Psoas muscle (tissue), 8 donors: ENCODE data around the gene TMEM50A. TPM values are rescaled to one million over a fixed set of nuclear protein-coding genes. Genes with fewer than 3 reads are reported as not detected.
A peak's percentile ranks its signal among the peaks of the same experiment; 100 is the strongest.
"Not testable (repeated sequence)": the region's sequence is repeated elsewhere in the genome, so short reads cannot be mapped to it uniquely, and the experiment has no call there.

Source experiments
- ATAC-seq, 4 donors: fragments of 200-7000 bp; cut with Tn5 transposase; one replicate each; pipeline ENCODE4 v1.9.1; 2020; ENCODE audit warnings: moderate library complexity in 3 of 4, mild to moderate bottlenecking in 2 of 4
- DNase-seq, 2 donors: peaks; one replicate each; pipeline ENCODE4 v3.0.0-alpha.2; 2020
- H3K27ac ChIP-seq: fragments of 200-600 bp; one replicate; pipeline ENCODE4 v1.8.0; 2022
- H3K27me3 ChIP-seq, 3 donors: fragments of 200-600 bp in 1 of 3; one replicate each; pipeline versions ENCODE4 v1.6.1 to v1.8.0; 2013 to 2022; ENCODE audit warnings: low read length in 2 of 3, mild to moderate bottlenecking in 2 of 3, moderate library complexity in 1 of 3; ENCODE audit not compliant: insufficient read depth in 3 of 3
- H3K36me3 ChIP-seq, 2 donors: fragments of 200-600 bp in 1 of 2; one replicate each; pipeline versions ENCODE4 v1.6.1 to v1.8.0; 2013 to 2022; ENCODE audit warnings: low read depth in 1 of 2, mild to moderate bottlenecking in 1 of 2, moderate library complexity in 1 of 2; ENCODE audit not compliant: insufficient read depth in 1 of 2
- H3K4me1 ChIP-seq: fragments of 200-600 bp; one replicate; pipeline ENCODE4 v1.8.0; 2022
- H3K4me3 ChIP-seq: fragments of 200-600 bp; one replicate; pipeline ENCODE4 v1.8.0; 2022; ENCODE audit warnings: mild to moderate bottlenecking
- H3K9me3 ChIP-seq: fragments of 200-600 bp; one replicate; pipeline ENCODE4 v1.8.0; 2022
- WGBS, 3 donors: extraction: QIAGEN DNeasy Blood & Tissue Kit; methylation state at CpG; one replicate each; pipeline versions ENCODE4 v1.1.6 to v1.1.7; 2013; 5-methylcytosine and 5-hydroxymethylcytosine counted together
- intact Hi-C, 2 donors: fragments of 100-400 bp; cut with DNase I; formaldehyde crosslinking; loops; one replicate each; pipeline versions ENCODE4 v1.11.0 to v1.14.2; 2022
- polyA plus RNA-seq, 3 donors: library from polyadenylated mRNA; stranded (reverse); fragments of 200-250 nt; gene quantifications; one replicate each; pipeline ENCODE4 v1.2.3, GENCODE V29; 2013
- total RNA-seq, 4 donors: library from RNA; stranded (reverse); fragmentation: NEBNext Ultra II Directional in 2 of 4; extraction: Animal tissue kit (Norgen Biotek cat#: 25700) in 2 of 4; gene quantifications; one replicate each; pipeline versions ENCODE4 v1.2.1 to v1.2.4, GENCODE V29; 2021 to 2023
- TF ChIP-seq, protein P1 (sequence below): fragments of 200-600 bp; IDR thresholded peaks from one replicate; pipeline ENCODE4 v1.8.0; 2022; ENCODE audit warnings: antibody characterized with exemption
- donor health status: healthy with polysubstance abuse.
- donor health status: DM: no; HTN: no; CAD: no; lungs with moderate emphysema.
- donor health status: Bipolar disorder and iron deficiency.
- donor health status: healthy.
- donor health status: DM: yes; HTN: yes; CAD: no.
- donor health status: DM: no; HTN: no; CAD: no.
- donor health status: DM: no; HTN: no; CAD: no.
- donor health status: DM: yes; HTN: yes; CAD: no.

TMEM50A gene
- total and polyA plus RNA-seq, 7 donors, result 37.0 to 68.1 (median 44.1) TPM

DNA sequence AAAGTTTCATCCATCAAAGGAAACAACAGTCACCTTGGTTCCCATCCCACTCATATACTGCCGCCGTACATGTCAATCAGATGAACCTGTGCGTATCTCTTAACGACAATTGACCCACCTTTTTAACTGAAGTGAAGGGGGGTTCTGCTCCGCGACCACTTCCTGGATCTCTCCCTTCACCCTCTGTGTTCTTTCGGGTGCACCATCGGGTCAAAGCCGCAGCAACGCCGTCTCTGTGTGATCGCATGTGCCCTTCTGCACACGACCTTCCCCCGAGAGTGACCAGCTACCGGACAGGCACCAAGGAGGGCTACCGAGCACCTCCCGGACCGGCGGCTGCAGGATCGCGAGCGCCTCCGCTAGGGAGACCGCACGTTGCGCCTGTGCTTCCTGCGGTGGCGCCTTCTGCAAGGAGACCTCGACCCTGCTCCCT is 1.2 kb upstream of the TMEM50A start:
- Histone ChIP-seq H3K4me3 (peak overlapping the region; percentile 87), H3K4me1 (peaks cover 21% of the 10 kb centered on the region), H3K27ac (peak overlapping the region; percentile 60)
- not testable (repeated sequence) for H3K27me3 ChIP-seq, H3K9me3 ChIP-seq, H3K36me3 ChIP-seq
- 0% methylated on average over 12 to 26 of the region's 29 CpGs for WGBS, 3 donors
- intact Hi-C loops, result loop anchor here in 1 of 2 donors (5.0 kb wide), 1 partner anchor 95 kb away; no protein-coding TSS in a partner anchor
- ATAC-seq, result peak; percentile 68 to 80 (median 76)
- peak; percentile 45 to 72 for DNase-seq

DNA sequence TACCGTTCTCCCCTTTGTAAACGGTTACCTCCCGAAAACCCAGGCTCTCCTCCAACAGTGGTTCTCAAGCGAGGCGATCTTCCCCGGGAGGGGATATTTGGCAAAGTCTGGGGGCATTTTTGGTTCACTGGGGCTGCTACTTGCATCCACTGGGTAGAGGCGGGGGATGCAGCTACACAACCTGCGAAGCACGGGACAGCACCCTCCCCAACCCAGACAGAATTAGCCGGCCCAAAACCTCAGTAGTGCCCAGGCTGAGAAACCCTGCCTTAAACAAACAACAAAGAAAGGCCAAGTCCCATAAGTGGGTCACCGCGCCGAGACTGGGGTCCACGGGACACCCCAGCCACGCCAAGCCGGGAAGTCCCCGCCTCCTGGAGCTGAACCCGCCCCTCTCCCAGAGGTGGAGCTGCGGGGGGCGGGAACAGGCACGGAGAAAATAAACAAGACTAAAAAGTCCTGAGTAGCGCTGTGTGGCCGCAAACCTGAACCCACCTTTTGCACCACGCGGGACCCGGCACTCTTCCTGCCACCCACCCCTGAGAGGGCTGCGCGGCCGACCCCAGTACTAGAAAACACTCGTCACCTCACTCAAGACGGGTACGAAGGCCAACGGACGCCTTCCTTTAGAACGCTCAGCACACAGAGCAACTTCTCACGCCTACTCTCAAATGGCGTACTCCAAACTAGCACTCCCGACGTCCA is 499 bp upstream of the TMEM50A start:
- peaks cover 21% of the 10 kb centered on the region for H3K4me1 ChIP-seq
- not testable (repeated sequence) for DNase-seq

DNA sequence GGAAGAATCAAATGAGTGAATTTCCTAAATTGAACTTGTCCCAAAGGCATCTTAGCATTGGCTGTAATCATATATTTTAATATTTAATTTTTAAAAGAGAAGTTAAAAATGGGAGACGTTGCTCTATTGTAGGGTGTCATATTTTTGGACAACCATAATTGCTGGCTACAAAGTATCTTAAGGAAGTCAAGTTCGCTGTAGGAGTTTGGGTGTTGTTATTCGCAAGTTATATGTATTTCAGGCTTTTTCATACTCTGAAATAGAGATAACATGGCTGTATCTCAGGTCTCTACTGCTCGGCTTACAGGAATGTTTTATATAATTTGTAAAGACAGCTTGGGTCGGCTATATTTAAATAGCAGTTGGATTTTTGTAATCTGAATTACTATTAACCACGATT is 852 bp downstream of the TMEM50A start:
- no peaks in the 10 kb centered on the region for H3K9me3 ChIP-seq
- H3K4me1 ChIP-seq, result peaks cover 26% of the 10 kb centered on the region
- intact Hi-C loops, result loop anchor here in 1 of 2 donors (5.0 kb wide), 1 partner anchor 97 kb away; no protein-coding TSS in a partner anchor
- H3K4me3 ChIP-seq, result peak overlapping the region; percentile 98
- DNase-seq, result no peak
- H3K36me3 ChIP-seq, result no peaks in the 10 kb centered on the region
- ATAC-seq, result no peak
- H3K27me3 ChIP-seq, result no peaks in the 10 kb centered on the region
- WGBS, 3 donors, result 0 to 1% (median 1%) methylated on average over 6 of the region's 6 CpGs
- H3K27ac ChIP-seq, result peak overlapping the region; percentile 99
- TF ChIP-seq, protein P1, sequence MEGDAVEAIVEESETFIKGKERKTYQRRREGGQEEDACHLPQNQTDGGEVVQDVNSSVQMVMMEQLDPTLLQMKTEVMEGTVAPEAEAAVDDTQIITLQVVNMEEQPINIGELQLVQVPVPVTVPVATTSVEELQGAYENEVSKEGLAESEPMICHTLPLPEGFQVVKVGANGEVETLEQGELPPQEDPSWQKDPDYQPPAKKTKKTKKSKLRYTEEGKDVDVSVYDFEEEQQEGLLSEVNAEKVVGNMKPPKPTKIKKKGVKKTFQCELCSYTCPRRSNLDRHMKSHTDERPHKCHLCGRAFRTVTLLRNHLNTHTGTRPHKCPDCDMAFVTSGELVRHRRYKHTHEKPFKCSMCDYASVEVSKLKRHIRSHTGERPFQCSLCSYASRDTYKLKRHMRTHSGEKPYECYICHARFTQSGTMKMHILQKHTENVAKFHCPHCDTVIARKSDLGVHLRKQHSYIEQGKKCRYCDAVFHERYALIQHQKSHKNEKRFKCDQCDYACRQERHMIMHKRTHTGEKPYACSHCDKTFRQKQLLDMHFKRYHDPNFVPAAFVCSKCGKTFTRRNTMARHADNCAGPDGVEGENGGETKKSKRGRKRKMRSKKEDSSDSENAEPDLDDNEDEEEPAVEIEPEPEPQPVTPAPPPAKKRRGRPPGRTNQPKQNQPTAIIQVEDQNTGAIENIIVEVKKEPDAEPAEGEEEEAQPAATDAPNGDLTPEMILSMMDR, result no peak

More for the DNA sequence above, 499 bp upstream of the TMEM50A start:
- ATAC-seq, result peak; percentile 72 to 83 (median 74)
- intact Hi-C loops, result loop anchor here in 1 of 2 donors (5.0 kb wide), 1 partner anchor 95 kb away; no protein-coding TSS in a partner anchor
- 1 to 3% (median 1%) methylated on average over 12 to 22 of the region's 39 CpGs for WGBS, 3 donors
- Histone ChIP-seq H3K4me3 (peak overlapping the region; percentile 98), H3K27ac (peak overlapping the region; percentile 99)
- H3K36me3 ChIP-seq, H3K27me3 ChIP-seq, H3K9me3 ChIP-seq: not testable (repeated sequence)

DNA sequence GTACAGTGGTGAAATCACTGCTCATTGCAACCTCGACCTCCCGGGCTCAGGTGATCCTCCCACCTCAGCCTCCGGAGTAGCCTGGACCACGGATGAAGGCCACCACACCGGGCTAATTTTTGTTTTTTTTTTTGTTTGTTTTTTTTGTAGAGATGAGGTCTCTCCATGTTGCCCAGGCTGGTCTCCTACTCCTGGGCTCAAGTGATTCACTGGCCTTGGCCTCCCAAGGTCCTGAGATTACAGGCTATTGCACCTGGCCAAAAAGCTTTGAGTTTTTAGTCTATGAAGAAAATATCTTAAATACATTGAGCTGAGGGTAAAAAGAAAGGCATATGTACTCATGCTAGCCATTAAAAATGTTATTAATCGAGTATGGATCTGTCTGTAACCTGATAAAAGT is 3.6 kb downstream of the TMEM50A start:
- H3K4me1 ChIP-seq, result peaks cover 33% of the 10 kb centered on the region
- H3K9me3 ChIP-seq, result no peaks in the 10 kb centered on the region
- TF ChIP-seq, protein P1, result no peak
- H3K36me3 ChIP-seq, result peaks cover 4 to 16% of the 10 kb centered on the region in 2 donors
- no peak overlapping the region for H3K4me3 ChIP-seq
- WGBS, 3 donors, result 79 to 86% (median 84%) methylated on average over 6 of the region's 6 CpGs
- no peaks in the 10 kb centered on the region for H3K27me3 ChIP-seq
- intact Hi-C loops, result loop anchor here in 1 of 2 donors (5.0 kb wide), 1 partner anchor 94 kb away; the partner anchor contains the start of gene RSRP1
- no peak for ATAC-seq
- H3K27ac ChIP-seq, result no peak overlapping the region
- no peak for DNase-seq

DNA sequence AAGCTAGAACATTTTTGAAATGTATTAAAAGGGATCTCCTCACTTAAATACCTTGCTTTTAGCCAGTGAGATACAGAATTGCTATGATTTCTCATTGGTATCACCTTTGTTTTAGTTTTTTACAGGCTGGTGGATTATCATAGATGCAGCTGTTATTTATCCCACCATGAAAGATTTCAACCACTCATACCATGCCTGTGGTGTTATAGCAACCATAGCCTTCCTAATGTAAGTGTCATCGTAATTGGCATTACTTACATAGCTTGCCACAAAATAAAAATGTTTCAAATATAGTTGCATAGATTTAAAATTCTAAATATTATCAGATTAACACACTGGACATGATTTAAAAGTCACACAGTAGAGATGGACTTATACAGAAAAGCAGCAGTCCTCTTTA is 4.7 kb downstream of the TMEM50A start:
- H3K4me3 ChIP-seq, result no peak overlapping the region
- H3K9me3 ChIP-seq, result no peaks in the 10 kb centered on the region
- no peaks in the 10 kb centered on the region for H3K27me3 ChIP-seq
- H3K27ac ChIP-seq, result no peak overlapping the region
- ATAC-seq (no peak), DNase-seq (no peak)
- intact Hi-C loops, result loop anchor here in 1 of 2 donors (5.0 kb wide), 1 partner anchor 96 kb away; the partner anchor contains the start of gene RSRP1
- 90 to 97% (median 93%) methylated on average over 1 of the region's 1 CpG for WGBS, 3 donors
- peaks cover 4 to 27% of the 10 kb centered on the region in 2 donors for H3K36me3 ChIP-seq
- peaks cover 33% of the 10 kb centered on the region for H3K4me1 ChIP-seq
- TF ChIP-seq, protein P1, result no peak
